NCI-H1436 treated with DMSO at 0.1 percent for 48 hours (cell line): ENCODE data around the gene PLXNB1.
"Not testable (repeated sequence)": the region's sequence is repeated elsewhere in the genome, so short reads cannot be mapped to it uniquely, and the experiment has no call there.

Experiments
- DNase-seq: peaks from one replicate; lab custom pipeline; 2025; lab: John Stamatoyannopoulos, UW

The PLXNB1 gene, protein sequence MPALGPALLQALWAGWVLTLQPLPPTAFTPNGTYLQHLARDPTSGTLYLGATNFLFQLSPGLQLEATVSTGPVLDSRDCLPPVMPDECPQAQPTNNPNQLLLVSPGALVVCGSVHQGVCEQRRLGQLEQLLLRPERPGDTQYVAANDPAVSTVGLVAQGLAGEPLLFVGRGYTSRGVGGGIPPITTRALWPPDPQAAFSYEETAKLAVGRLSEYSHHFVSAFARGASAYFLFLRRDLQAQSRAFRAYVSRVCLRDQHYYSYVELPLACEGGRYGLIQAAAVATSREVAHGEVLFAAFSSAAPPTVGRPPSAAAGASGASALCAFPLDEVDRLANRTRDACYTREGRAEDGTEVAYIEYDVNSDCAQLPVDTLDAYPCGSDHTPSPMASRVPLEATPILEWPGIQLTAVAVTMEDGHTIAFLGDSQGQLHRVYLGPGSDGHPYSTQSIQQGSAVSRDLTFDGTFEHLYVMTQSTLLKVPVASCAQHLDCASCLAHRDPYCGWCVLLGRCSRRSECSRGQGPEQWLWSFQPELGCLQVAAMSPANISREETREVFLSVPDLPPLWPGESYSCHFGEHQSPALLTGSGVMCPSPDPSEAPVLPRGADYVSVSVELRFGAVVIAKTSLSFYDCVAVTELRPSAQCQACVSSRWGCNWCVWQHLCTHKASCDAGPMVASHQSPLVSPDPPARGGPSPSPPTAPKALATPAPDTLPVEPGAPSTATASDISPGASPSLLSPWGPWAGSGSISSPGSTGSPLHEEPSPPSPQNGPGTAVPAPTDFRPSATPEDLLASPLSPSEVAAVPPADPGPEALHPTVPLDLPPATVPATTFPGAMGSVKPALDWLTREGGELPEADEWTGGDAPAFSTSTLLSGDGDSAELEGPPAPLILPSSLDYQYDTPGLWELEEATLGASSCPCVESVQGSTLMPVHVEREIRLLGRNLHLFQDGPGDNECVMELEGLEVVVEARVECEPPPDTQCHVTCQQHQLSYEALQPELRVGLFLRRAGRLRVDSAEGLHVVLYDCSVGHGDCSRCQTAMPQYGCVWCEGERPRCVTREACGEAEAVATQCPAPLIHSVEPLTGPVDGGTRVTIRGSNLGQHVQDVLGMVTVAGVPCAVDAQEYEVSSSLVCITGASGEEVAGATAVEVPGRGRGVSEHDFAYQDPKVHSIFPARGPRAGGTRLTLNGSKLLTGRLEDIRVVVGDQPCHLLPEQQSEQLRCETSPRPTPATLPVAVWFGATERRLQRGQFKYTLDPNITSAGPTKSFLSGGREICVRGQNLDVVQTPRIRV (N-terminal part only)

DNA sequence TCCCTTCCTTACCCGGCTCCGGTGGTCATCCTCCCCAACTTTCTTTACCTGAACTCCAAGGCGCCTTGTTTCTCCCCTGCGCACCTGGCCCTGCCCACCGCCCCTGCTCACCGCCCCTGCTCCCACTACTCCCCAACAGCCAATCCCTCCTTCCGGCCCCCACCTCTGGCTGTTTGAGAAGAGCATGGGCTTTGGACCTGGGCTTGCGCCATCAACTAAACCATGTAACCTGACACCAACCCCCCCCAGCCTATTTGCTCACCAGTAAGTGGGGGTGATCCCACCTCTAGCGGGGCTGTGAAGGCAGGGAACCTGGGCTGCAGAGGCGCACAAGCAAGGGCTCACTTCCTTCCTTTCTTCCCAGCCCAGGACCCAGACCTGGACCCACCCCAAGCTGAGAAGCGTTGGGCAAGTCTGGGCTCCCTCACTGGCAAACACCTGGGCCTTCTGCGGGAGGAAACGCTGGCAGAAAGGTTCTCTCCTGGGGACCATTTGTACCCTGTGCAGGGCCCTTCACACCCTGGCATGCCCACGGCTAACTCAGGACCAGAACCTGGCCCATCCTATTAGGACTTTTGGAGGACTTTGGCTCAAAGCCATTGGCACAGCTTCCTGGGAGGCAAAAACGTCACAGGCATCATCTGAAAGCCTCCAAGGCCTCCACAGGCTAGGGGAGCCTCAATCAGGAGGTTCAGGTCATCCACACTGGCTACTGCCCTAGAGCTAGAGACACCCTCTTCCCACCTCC, at the start of gene PLXNB1:
TSS of gene PLXNB1 (minus strand) at position 127 of the 748 bp plus-strand sequence. CDS start 5,475 bp downstream, outside the sequence.
- DNase-seq, result no peak

DNA sequence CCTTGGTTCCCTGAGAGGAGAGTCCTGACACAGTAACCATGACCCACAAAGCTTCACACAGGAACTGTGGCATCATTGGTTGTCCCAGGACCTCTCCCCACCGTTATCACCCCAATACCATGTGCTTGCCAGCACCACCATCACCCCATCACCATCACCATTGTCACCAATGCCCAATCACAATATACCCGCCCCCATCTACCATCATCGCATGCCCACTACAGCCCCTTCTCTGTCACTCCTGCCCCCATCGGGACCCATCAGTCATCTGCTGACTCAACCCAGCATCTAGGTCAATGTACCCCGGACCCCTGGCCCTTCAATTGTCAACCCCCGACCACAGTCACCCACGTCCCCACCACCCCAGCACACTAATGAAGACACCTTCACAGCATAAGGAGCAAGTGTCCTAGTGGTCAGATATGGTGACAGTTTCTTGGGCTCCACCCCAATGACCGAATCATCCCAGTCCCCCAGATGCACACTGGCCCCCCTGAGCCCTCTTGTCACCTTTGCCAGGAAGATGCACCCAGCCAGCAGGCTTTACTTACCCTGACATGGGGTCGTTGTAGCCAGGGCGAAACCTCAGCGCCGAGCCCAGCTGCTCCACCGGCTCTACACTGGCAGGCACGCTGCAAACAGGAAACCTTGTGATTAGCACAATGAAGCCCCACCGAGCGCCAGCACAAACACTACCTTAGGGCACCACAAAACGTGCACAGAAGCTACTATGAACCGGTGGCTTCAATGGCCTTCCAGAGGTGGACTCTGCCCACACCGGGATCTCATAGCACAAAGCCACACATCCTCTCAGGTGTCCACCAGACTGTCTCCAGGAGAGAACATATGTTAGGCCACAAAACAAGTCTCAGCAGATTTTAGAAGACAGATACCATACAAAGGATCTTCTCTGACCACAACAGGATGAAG, 49.0 kb upstream of the PLXNB1 start:
- DNase-seq, result no peak

DNA sequence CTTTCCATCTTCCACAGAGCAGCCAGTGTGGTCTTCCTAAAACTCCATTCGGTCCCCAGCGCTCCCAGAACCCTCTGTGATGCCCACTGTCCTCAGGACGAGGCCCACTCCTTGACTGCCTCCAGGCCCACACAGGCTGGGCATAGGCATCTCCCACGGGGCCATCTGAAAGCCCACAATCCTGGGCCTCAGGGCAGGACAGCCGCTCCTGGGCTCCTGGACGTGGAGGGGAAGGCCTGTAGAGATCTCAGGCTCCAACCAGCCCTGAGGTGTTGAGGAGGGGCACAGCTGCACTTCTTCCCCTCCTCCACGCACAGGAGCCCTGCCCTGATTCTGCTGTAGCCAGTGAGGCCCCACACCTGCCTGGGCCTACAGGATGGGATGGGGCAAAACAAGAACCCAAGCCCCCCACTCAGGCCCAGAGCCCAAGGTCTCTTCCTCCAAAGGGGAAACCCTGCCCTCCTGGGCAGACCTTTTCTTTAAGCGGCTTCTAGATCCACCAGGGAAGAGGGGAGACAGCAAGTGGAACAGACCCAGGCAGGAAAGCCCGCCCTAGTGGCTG, 48.2 kb upstream of the PLXNB1 start:
- DNase-seq, result no peak

DNA sequence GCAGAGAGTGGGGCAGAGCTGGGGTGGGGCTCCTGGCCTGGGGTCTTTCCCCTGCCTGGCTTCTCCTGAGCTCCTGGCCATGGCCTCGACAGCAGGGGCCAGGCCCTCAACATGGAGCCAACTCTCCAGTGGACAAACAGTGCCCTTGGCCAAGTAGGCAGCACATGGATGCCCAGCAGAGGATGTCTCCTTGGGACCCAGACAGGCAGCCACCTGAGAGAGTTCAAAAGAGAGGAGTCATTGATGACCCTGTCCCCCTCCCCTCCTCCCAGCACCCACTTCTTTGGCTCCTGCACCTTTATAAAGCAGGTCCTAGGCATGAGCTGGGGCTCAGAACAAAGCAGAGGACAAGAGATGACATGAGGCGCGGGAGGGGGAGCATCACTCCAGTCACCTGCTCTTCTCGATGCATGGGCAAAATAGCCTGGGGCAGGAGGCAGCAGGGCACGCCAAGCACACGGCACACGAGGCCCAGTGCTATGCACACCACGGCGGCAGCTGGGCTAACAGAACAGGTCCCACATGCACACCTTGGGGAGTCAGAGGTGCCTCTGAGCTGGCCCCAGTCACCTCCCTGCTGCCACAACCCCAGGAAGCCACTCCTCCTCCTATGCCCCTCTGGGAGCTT, 46.7 kb upstream of the PLXNB1 start:
- no peak for DNase-seq

DNA sequence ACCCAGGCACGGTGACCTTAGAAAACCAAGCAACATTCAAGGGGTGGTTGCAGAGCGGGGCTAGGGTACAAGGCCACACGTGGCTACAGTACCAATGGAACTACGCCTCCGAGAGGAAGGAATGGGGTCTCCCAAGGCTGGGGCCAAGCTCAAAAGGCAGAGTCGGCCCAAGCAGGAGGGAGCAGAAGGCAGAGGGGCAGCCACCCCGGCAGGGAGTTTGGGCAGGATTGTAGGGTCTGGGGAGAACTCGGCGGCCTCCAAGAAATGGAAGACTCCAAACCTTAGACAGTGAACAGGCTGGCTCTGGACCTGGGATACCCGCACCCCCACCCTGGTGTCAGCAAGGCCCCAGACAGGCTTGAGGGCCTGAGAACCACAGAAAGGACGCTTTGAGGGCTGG, 45.3 kb upstream of the PLXNB1 start:
- no peak for DNase-seq

DNA sequence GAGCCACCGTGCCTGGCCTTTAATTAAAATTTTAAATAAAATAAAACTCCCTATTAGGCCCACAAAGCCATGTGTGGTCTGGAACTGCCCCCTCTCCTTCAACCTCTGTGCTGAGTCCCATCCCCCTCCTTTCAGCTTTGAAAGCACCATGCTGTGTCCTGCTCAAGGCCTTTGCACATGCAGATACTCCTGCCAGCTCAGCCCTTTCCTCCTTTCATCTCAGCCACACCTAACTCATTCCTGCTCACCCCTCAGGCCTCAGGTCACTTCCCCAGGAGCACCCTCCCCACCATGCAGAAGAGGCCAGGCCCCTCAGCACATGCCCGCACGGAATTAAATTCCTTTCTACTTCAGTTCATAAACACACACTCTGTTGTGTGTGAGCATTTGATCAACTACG, 44.7 kb upstream of the PLXNB1 start:
- no peak for DNase-seq

DNA sequence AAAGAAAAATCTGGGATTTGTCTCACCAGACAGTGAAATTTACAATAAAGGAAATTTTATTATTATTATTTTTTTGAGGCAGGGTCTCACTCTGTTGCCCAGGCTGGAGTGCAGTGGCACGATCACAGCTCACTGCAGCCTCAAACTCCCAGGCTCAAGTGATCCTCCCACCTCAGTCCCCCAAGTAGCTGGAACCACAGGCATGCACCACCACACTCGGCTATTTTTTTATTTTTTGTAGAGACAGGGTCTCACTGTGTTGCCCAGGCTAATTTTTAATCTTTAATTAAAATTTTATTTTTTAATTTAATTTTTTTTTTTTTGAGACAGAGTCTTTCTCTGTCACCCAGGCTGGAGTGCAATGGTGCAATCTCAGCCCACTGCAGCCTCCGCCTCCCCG, 44.1 kb upstream of the PLXNB1 start:
- not testable (repeated sequence) for DNase-seq

DNA sequence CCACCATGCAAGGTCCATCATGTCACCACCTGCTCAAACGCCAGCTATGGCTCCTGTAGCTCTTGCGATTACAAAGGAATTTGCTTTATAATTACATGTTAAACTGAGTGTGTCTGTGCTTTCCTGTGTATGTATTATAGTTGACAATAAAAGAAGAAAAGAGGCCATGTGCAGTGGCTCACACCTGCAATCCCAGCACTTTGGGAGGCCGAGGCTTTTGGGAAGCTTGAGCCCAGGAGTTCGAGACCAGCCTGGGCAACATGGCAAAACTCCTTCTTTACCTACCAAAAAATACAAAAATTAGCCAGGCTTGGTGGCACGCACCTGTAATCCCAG, 43.7 kb upstream of the PLXNB1 start:
- DNase-seq, result no peak

DNA sequence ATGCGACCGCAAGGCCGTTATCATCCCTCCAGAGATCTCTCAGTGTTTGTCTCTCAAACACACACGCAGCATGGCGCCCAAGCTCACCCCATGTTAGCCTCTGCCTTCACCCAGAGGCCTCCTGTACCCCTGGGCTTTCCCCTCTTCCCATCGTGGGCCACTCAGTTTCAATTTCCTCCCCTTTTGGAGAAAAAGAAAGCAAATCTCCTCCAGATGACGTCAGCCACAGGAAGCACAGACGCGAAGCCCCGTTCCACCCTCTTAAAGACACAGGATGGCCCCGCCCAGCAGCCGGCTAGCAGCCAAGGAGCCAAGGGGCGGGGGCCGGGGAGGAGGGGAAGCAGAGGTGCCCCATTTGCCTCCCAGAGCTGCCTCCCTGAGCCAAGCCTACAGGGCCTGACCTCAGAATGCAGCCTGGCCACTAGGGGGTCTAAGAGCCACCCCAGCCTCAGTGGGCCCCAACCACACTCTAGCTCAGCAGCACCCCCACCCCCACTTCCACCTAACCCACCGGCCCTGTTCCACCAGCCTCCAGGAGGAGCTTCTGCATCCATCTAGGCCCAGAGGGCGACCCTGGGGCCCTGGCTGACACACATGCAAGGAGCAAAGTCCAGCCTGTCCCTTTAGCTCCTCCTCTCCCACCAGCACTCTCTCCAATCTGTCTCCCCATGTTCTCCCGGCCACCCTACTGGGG, 43.2 kb upstream of the PLXNB1 start:
- DNase-seq, result peak; percentile 9

DNA sequence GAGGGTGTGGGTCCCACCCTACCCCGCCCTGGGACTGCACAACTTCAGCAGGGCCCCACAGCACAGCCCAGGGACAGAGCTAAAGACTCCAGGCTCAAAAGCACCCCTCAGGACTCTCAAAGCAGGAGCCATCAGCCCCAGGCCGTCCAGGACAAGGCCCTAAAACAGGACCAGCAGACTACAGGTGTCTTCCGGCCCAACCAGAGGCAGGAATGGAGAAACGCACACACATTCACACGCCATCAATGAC, 42.7 kb upstream of the PLXNB1 start:
- no peak for DNase-seq

DNA sequence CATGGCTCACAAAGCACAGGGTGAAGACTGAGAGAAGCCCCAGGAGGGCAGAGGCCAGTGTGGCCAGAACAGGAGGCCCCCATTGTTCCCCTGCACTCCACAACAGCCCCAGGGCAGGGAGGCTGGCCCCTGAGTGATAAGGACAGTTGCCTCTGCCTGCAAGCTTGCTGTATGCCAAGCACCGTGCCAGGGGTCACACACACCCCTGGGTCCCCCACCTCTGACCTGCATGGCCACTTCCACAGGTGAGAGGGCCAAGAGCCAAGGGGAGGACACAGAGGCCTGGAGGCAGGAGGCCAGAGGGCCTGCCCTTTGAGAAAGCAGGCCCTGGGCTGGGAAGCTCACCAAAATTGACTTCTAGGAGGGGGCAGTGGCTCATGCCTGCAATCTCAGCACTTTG, 40.4 kb upstream of the PLXNB1 start:
- no peak for DNase-seq

DNA sequence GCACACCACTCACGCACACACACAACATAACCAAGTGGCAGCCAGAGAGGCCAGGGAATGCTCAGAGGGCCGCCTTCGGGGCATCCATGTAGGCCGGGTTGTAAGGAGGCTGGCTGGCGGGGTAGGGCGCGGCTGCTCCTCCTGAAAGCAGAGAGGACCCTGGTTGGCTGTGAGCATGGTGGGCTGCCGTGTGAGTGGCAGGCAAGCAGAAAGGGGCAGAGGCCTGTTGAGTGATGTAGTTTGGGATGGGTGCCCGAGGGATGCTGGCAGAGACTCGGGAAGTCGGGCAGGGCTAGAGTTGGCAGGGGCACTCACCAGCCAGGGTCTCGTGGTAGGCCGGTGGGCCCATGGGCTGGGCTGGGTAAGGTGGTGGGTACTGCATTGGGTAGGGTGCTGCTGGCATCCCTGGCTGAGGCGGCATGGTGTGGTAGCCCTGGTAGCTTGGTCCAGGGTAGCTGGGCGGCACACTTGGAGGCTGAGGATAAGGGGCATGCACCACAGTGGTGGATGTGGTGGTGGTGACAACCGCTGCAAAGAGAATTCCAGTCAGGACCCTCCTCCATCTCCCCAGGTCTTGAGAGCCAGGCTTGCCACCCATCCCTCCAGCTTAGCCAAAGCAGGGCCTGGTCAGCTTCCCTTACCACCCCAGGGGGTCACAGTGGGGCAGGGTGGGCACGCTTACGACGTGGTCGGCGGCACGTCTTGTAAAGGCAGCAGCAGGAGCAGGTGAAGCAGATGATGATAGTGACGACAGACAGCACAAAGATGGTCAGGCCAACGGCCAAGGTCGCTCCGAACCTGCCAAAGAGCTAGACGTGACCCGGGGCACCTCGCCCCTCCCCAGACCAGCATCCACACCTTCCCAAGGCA, 39.4 kb upstream of the PLXNB1 start:
- no peak for DNase-seq

DNA sequence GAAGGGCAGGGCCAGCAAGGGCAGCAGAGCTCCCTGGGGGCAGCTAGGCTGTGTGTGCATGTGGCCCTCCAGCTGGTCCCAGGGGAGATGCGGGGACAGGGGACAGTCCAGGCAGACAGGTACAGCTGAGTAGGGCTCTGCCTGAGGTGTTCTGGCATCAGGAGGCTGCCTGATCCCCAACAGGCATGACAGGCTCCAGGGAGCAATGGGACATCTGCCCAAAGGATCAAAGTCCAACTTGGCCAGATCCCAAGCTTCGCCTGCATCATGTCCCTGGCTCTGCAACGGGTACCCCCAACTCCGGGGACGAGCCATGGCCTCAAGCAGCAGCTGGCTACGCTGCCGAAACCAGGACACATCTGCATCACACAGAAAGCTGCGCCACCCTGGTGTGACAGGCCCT, 38.4 kb upstream of the PLXNB1 start:
- DNase-seq, result no peak

DNA sequence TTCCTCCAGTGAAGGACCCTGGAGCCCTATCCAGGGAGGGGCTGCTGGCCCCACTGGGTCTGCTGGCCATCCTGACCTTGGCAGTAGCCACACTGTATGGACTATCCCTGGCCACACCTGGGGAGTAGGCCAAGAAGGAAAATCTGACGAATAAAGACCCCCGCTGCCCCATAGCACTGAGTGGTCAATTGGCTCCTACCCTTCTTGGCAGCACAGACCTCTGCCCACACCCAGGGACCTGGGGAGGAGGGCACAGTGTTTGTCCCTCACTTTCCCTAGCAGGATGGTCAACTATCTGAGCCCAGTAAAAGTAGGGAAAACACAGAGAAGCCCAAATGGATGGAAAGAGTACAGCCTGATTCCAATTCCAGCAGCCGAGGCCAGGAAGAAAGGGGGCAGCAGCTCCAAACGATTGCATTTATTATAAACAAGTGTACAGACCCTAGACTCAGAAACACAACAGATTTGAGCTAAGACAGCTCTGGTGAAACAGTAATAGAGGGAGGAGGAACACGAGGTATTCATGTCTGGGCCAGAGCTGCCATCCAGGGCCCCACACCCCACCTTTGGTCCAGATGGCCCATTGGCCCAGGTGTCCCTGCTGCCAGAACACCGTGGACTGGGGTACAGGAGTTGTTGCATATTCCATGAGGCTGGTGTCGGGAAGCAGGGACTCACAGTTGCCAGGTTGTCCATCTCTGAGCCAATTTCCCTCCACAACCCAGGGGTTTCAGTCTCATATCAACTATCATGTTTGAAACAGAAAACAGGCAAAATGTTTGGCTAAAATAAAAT, 37.8 kb upstream of the PLXNB1 start:
- no peak for DNase-seq

DNA sequence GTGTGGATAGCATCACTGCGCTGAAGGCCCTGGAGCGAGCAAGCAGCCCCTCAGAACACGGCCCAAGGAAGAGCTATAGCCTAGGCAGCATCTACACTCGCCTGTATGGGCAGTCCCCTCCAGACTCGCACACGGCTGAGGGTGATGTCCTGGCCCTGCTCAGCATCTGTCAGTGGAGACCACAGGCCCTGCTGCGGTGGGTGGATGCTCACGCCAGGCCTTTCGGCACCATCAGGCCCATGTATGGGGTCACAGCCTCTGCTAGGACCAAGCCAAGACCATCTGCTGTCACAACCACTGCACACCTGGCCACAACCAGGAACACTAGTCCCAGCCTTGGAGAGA, 37.2 kb upstream of the PLXNB1 start:
- no peak for DNase-seq

DNA sequence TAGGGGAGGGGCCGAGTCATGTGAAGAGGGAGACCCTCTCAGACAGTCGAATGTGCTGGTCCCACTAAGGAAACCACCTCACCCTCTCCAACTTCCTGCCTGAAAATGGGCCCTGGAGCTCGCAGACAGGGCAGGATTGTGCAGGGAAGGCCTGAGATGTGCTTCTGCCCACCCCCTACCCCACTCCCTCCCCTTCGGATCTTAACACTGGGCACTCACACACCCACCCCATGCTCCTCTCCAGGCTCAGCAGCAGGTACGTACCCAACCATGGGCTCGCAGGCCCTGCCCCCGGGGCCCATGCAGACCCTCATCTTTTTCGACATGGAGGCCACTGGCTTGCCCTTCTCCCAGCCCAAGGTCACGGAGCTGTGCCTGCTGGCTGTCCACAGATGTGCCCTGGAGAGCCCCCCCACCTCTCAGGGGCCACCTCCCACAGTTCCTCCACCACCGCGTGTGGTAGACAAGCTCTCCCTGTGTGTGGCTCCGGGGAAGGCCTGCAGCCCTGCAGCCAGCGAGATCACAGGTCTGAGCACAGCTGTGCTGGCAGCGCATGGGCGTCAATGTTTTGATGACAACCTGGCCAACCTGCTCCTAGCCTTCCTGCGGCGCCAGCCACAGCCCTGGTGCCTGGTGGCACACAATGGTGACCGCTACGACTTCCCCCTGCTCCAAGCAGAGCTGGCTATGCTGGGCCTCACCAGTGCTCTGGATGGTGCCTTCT, 36.7 kb upstream of the PLXNB1 start:
- no peak for DNase-seq
